Measurements from ENCODE around the gene APBB2.

DNA sequence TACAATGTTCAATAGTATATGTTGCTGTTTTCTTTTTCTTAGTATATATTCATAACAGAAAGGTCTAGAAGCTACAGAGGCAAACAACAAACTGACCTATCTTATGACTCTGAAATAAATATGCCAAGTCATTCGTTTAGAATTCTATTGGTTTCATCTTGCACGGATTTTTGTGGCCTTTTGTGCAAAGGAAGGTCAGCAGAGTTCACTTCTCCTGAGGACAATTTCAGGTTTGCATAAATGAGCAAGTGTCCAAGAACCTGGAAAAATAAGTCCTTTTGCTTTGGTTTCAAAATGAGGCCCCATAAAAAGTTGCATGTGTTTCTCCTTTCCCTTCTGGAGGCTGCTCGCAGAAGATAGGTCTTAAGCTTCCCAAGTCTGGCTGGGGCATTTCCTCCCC, 156.9 kb downstream of the APBB2 start:
- TF ChIP-seq, protein P1, sequence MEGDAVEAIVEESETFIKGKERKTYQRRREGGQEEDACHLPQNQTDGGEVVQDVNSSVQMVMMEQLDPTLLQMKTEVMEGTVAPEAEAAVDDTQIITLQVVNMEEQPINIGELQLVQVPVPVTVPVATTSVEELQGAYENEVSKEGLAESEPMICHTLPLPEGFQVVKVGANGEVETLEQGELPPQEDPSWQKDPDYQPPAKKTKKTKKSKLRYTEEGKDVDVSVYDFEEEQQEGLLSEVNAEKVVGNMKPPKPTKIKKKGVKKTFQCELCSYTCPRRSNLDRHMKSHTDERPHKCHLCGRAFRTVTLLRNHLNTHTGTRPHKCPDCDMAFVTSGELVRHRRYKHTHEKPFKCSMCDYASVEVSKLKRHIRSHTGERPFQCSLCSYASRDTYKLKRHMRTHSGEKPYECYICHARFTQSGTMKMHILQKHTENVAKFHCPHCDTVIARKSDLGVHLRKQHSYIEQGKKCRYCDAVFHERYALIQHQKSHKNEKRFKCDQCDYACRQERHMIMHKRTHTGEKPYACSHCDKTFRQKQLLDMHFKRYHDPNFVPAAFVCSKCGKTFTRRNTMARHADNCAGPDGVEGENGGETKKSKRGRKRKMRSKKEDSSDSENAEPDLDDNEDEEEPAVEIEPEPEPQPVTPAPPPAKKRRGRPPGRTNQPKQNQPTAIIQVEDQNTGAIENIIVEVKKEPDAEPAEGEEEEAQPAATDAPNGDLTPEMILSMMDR (IDR thresholded peaks at IDR 0.05; ENCODE audit: low read depth, low read length, poor library complexity, severe bottlenecking) = no peak
- no peak for TF ChIP-seq EZH2phosphoT487 (IDR thresholded peaks at IDR 0.05; ENCODE audit: borderline replicate concordance, low read length)

Data from DOHH2 (cell line).